Measurements from ENCODE around the gene RNPS1.
A peak's percentile ranks its signal among the peaks of the same experiment; 100 is the strongest.
"Not testable (repeated sequence)": the region's sequence is repeated elsewhere in the genome, so short reads cannot be mapped to it uniquely, and the experiment has no call there.

RNPS1 gene

GRCh38 chr16:2251296-2252111, 16.4 kb downstream of the RNPS1 start, which contains the start of gene ECI1:
TSS of gene ECI1 (minus strand) at chr16:2251587. CDS start at chr16:2251566, 21 bp downstream.
- H3K4me3 ChIP-seq (ENCODE audit: low read length), result peak within 1 kb of the TSS; percentile 87
- H3K27me3 ChIP-seq (replicated peaks; ENCODE audit: control insufficient read depth, insufficient read depth, low read length), result no peaks in the 10 kb centered on the region
- no peaks in the 10 kb centered on the region for H3K9me3 ChIP-seq (ENCODE audit: control insufficient read depth, low read length)
- peak; percentile 98 for DNase-seq (ENCODE audit: low read depth)
- H3K4me1 ChIP-seq (ENCODE audit: control insufficient read depth, insufficient read depth, low read length), result peaks cover 12% of the 10 kb centered on the region
- peak within 1 kb of the TSS; percentile 88 for H3K9ac ChIP-seq (ENCODE audit: low read length)
- peaks cover 49% of the 10 kb centered on the region for H3K36me3 ChIP-seq (ENCODE audit: control insufficient read depth, insufficient read depth, low read length, severe bottlenecking)

GRCh38 chr16:2250652-2251295, 17.2 kb downstream of the RNPS1 start:
- Histone ChIP-seq H3K36me3 (ENCODE audit: control insufficient read depth, insufficient read depth, low read length, severe bottlenecking) (peaks cover 49% of the 10 kb centered on the region), H3K9ac (ENCODE audit: low read length) (peak overlapping the region; percentile 88), H3K9me3 (ENCODE audit: control insufficient read depth, low read length) (no peaks in the 10 kb centered on the region), H3K27me3 (replicated peaks; ENCODE audit: control insufficient read depth, insufficient read depth, low read length) (no peaks in the 10 kb centered on the region), H3K4me1 (ENCODE audit: control insufficient read depth, insufficient read depth, low read length) (peaks cover 12% of the 10 kb centered on the region), H3K4me3 (ENCODE audit: low read length) (peak overlapping the region; percentile 87)
- DNase-seq (ENCODE audit: low read depth), result peak; percentile 53

GRCh38 chr16:2246301-2246885, 21.5 kb downstream of the RNPS1 start:
- Histone ChIP-seq H3K4me3 (ENCODE audit: low read length) (no peak overlapping the region), H3K27me3 (replicated peaks; ENCODE audit: control insufficient read depth, insufficient read depth, low read length) (no peaks in the 10 kb centered on the region), H3K9me3 (ENCODE audit: control insufficient read depth, low read length) (no peaks in the 10 kb centered on the region), H3K9ac (ENCODE audit: low read length) (no peak overlapping the region), H3K36me3 (ENCODE audit: control insufficient read depth, insufficient read depth, low read length, severe bottlenecking) (peaks cover 49% of the 10 kb centered on the region), H3K4me1 (ENCODE audit: control insufficient read depth, insufficient read depth, low read length) (peaks cover 3% of the 10 kb centered on the region)
- DNase-seq (ENCODE audit: low read depth), result no peak

- Histone ChIP-seq H3K36me3 (ENCODE audit: control insufficient read depth, insufficient read depth, low read length, severe bottlenecking) (peaks cover 49% of the 10 kb centered on the region), H3K27me3 (replicated peaks; ENCODE audit: control insufficient read depth, insufficient read depth, low read length) (no peaks in the 10 kb centered on the region), H3K4me3 (ENCODE audit: low read length) (no peak overlapping the region), H3K4me1 (ENCODE audit: control insufficient read depth, insufficient read depth, low read length) (peaks cover under 1% of the 10 kb centered on the region), H3K9me3 (ENCODE audit: control insufficient read depth, low read length) (no peaks in the 10 kb centered on the region), H3K9ac (ENCODE audit: low read length) (no peak overlapping the region)
- DNase-seq (ENCODE audit: low read depth), result no peak
These were observed 22.8 kb downstream of the RNPS1 start for GRCh38 chr16:2244926-2245795.

GRCh38 chr16:2244301-2244700, 23.6 kb downstream of the RNPS1 start:
- no peak for DNase-seq (ENCODE audit: low read depth)
- Histone ChIP-seq H3K4me1 (ENCODE audit: control insufficient read depth, insufficient read depth, low read length) (peaks cover 4% of the 10 kb centered on the region), H3K9ac (ENCODE audit: low read length) (no peak overlapping the region), H3K9me3 (ENCODE audit: control insufficient read depth, low read length) (no peaks in the 10 kb centered on the region), H3K36me3 (ENCODE audit: control insufficient read depth, insufficient read depth, low read length, severe bottlenecking) (peaks cover 52% of the 10 kb centered on the region), H3K27me3 (replicated peaks; ENCODE audit: control insufficient read depth, insufficient read depth, low read length) (no peaks in the 10 kb centered on the region), H3K4me3 (ENCODE audit: low read length) (no peak overlapping the region)

- Histone ChIP-seq H3K4me1 (ENCODE audit: control insufficient read depth, insufficient read depth, low read length) (peaks cover 8% of the 10 kb centered on the region), H3K36me3 (ENCODE audit: control insufficient read depth, insufficient read depth, low read length, severe bottlenecking) (peaks cover 52% of the 10 kb centered on the region), H3K27me3 (replicated peaks; ENCODE audit: control insufficient read depth, insufficient read depth, low read length) (no peaks in the 10 kb centered on the region), H3K9me3 (ENCODE audit: control insufficient read depth, low read length) (no peaks in the 10 kb centered on the region), H3K9ac (ENCODE audit: low read length) (no peak overlapping the region), H3K4me3 (ENCODE audit: low read length) (no peak overlapping the region)
- no peak for DNase-seq (ENCODE audit: low read depth)
These were observed 24.1 kb downstream of the RNPS1 start for GRCh38 chr16:2243781-2244180.

- H3K27me3 ChIP-seq (replicated peaks; ENCODE audit: control insufficient read depth, insufficient read depth, low read length), result no peaks in the 10 kb centered on the region
- peaks cover 52% of the 10 kb centered on the region for H3K36me3 ChIP-seq (ENCODE audit: control insufficient read depth, insufficient read depth, low read length, severe bottlenecking)
- H3K4me1 ChIP-seq (ENCODE audit: control insufficient read depth, insufficient read depth, low read length), result peaks cover 15% of the 10 kb centered on the region
- DNase-seq (ENCODE audit: low read depth), result no peak
- H3K9me3 ChIP-seq (ENCODE audit: control insufficient read depth, low read length), result no peaks in the 10 kb centered on the region
- H3K4me3 ChIP-seq (ENCODE audit: low read length), result no peak overlapping the region
- H3K9ac ChIP-seq (ENCODE audit: low read length), result no peak overlapping the region
These were observed 24.8 kb downstream of the RNPS1 start for GRCh38 chr16:2243031-2243528.

- no peak overlapping the region for H3K4me3 ChIP-seq (ENCODE audit: low read length)
- H3K27me3 ChIP-seq (replicated peaks; ENCODE audit: control insufficient read depth, insufficient read depth, low read length), result no peaks in the 10 kb centered on the region
- DNase-seq (ENCODE audit: low read depth), result no peak
- H3K9me3 ChIP-seq (ENCODE audit: control insufficient read depth, low read length), result no peaks in the 10 kb centered on the region
- peaks cover 15% of the 10 kb centered on the region for H3K4me1 ChIP-seq (ENCODE audit: control insufficient read depth, insufficient read depth, low read length)
- H3K36me3 ChIP-seq (ENCODE audit: control insufficient read depth, insufficient read depth, low read length, severe bottlenecking), result peaks cover 52% of the 10 kb centered on the region
- H3K9ac ChIP-seq (ENCODE audit: low read length), result no peak overlapping the region
These were observed 25.3 kb downstream of the RNPS1 start for GRCh38 chr16:2242598-2242997.

GRCh38 chr16:2240331-2240730, 27.6 kb downstream of the RNPS1 start:
- not testable (repeated sequence) for H3K9me3 ChIP-seq (ENCODE audit: control insufficient read depth, low read length); H3K9ac ChIP-seq (ENCODE audit: low read length); DNase-seq (ENCODE audit: low read depth); H3K27me3 ChIP-seq (replicated peaks; ENCODE audit: control insufficient read depth, insufficient read depth, low read length); H3K4me3 ChIP-seq (ENCODE audit: low read length)
- H3K4me1 ChIP-seq (ENCODE audit: control insufficient read depth, insufficient read depth, low read length), result peaks cover 19% of the 10 kb centered on the region
- H3K36me3 ChIP-seq (ENCODE audit: control insufficient read depth, insufficient read depth, low read length, severe bottlenecking), result peaks cover 39% of the 10 kb centered on the region

GRCh38 chr16:2238838-2239675, 28.9 kb downstream of the RNPS1 start:
- no peak overlapping the region for H3K4me3 ChIP-seq (ENCODE audit: low read length)
- H3K9ac ChIP-seq (ENCODE audit: low read length), result no peak overlapping the region
- H3K36me3 ChIP-seq (ENCODE audit: control insufficient read depth, insufficient read depth, low read length, severe bottlenecking), result peaks cover 37% of the 10 kb centered on the region
- peaks cover 19% of the 10 kb centered on the region for H3K4me1 ChIP-seq (ENCODE audit: control insufficient read depth, insufficient read depth, low read length)
- no peaks in the 10 kb centered on the region for H3K9me3 ChIP-seq (ENCODE audit: control insufficient read depth, low read length)
- no peaks in the 10 kb centered on the region for H3K27me3 ChIP-seq (replicated peaks; ENCODE audit: control insufficient read depth, insufficient read depth, low read length)
- DNase-seq (ENCODE audit: low read depth), result no peak
